GM21576 (cell line): Measurements from ENCODE around the gene EXOC3L4.

Source experiments
- ATAC-seq: cut with Tn5 transposase; IDR thresholded peaks from one replicate; pipeline ENCODE4 v1.9.1; 2021; ENCODE audit warnings: mild to moderate bottlenecking, moderate library complexity; ENCODE audit not compliant: unreplicated experiment

The EXOC3L4 gene

GRCh38 chr14:103070263-103070885 lies 24.2 kb upstream of the EXOC3L4 start:
- ATAC-seq = no peak

- ATAC-seq = no peak
Observed at GRCh38 chr14:103070971-103071542, 23.5 kb upstream of the EXOC3L4 start.

DNA sequence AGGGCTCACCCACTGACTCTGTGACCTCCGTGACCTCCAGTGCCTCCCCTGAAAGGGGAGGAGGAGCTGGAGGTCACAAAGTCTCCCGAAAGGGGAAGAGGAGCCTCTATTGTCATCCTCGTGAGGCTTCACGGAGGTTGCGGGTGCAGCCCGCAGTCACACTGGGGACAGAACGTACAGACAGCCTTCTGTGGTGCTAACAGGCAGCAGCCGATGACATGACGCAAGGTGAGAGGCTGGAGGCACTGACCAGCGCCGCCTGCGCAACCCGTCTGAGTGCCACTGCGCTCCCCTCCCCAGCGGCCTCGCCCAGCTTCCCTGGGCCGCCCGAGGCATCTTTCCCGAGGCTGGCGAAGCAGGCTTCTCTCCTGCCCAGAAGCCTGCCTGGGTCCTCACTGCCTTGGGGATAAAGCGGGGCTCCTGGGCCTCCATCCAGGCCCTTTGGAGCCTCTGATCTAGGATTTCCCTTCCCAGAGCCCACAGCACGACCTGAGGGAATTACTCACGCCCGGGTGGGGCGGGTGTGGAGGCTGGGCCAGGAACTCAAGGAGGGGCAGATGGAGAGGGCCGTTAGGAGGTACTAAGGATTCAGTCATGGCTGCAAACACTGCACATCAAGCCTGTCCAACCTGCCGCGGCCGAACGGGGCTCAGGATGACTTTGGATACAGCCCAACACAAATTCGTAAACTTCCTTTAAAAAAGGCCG lies 22.8 kb upstream of the EXOC3L4 start:
- ATAC-seq = no peak

GRCh38 chr14:103072595-103073366 lies 21.7 kb upstream of the EXOC3L4 start:
- ATAC-seq = no peak

- no peak for ATAC-seq
Observed at GRCh38 chr14:103073367-103073875, 21.1 kb upstream of the EXOC3L4 start.

GRCh38 chr14:103073876-103074728 lies 20.4 kb upstream of the EXOC3L4 start:
- no peak for ATAC-seq

DNA sequence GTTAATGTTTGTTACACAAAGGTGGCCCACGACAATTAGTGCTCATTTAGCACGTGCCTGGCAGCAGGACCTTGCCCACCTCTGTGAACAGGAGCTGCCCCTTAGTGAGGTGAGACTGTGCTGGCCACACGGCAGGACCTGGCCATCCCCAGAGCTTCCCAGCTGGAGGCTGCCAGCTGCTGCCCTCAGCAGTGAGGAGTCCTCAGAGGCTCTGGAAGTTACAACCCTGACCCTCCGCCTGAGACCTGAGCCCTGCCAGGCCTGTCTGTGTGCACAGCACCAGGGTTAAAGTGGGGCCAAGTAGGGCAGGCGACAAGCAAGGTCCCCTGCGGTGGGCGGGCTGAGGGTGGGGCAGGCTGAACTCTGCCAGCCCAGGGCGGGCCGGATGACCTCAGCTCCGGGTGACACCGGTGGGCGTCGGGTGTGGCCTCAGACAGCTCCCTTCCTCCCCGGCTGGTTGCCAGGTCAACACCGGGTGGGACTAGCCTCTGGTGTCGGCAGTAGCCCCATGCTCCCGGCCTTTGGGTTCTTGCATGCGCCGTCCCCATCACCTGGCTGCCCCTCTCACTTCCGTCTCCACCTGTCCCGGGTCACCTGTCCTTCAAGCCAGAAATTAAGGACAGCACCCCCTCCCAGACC lies 19.7 kb upstream of the EXOC3L4 start:
- ATAC-seq = no peak

DNA sequence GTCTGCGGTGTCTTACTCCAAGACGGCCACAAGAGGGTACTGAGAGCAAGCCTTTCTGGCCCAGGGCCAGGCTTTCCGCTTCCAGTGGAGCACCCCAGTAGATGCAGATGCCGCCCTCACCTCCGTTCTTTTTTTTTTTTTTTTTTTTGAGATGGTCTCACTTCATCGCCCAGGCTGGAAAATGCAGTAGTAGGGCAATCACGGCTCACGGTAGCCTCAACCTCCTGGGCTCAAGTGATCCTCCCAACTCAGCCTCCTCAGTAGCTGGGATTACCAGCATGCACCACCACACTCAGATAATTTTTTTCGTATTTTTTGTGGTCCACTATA lies 16.1 kb upstream of the EXOC3L4 start:
- peak; percentile 48 for ATAC-seq

DNA sequence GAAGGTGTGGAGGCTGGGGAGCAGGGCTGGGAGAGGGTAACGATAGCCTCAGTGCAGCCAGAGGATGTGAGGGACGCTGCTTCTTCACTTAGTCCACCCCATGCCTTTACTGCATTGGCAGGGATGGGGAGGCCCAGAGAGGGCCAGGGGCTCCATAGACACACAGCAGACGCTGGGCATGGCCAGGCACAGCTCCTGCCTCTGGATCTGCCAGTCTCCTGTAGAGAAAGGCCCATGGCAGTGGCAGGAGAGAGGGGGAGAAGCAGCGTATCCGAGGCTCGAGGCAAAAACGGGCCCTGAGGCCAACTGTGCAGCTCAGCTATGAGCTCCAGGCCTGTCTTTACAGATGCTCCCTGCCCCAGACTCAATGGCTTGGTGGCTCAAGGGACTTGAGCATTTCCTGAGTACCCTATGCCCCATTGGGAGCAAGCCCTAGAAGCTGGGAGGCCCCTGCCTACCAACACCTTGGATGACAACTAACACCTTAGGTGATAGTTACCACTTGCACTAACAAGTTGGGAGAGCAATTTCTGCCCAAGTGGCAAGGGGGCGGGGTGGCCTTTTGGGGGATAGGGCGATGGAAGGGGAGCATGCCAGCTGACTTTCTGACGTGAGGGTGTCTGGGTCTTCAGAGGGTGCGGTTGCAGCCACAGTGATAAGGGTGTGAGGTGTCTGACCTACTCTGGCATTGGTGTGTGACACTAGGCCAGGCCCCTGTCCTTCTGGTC lies 15.5 kb upstream of the EXOC3L4 start:
- no peak for ATAC-seq

DNA sequence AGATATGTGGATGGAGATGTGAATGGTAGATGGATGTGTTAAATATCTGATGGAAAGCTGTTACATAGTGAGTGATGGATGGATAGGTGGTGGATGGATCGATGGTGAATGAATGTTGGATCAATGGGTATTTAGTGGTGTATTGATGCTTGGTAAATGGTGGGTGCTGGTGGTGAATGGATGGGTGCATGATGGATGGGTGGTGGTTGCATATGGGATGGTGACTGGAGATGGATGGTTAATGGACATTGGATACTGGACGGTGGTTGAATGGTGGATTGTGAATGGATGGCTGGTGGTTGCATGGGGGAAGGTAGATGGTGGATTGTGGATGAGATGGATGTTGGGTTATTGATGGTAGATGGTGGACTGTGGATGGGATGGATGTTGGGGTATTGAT lies 12.6 kb upstream of the EXOC3L4 start:
- ATAC-seq = no peak

DNA sequence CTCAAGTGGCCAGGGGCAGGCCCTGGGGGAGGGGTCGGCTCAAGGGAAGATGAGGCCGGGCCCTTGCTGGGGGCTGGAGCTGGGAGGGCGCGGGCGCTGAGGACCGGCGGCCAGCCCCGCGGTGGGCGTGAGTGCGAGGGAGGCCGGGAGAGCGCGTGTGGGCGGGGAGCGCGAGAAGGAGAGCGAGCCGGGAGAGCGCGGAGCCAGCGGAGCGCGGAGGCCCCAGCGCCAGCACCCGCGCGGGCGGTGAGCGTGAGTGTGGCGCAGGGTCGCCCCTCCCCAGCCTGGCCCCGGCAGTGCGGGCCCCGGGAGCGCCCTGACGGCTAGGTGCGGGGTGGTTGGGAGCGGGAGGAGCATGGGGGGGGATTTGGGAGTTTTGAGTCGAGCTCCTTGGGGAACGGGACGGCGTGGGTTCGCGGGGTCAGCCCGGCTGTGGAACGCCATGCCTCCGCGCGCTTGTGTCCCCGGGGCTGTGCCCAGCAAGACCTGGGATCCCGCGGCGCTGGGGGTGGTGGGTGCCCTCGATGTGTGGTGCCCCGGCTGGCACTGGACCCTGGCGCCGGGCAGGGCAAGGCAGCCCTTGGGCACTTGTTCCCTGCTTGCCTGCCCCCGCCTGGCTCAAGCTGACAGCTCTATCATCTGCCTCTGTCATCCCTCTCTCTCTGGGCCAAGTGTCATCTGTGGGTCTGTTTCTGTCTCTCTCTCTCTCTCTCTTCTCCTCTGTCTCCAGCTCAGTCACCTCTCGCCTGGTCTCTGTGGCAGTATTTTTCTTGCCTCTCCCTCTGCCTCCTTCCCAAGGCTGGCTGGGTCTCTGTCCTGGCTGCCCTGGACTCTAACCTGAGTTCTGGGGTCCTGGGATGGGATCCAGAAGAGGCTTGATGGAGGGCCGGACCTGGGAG lies 10.3 kb upstream of the EXOC3L4 start, which contains the start of gene LBHD2:
Gene LBHD2, plus strand, starts transcription at position 190 of the 899 bp plus-strand sequence. CDS start 1,803 bp downstream, outside the sequence.
- ATAC-seq = no peak

- no peak for ATAC-seq
Observed at GRCh38 chr14:103085106-103086091, 9.1 kb upstream of the EXOC3L4 start.

DNA sequence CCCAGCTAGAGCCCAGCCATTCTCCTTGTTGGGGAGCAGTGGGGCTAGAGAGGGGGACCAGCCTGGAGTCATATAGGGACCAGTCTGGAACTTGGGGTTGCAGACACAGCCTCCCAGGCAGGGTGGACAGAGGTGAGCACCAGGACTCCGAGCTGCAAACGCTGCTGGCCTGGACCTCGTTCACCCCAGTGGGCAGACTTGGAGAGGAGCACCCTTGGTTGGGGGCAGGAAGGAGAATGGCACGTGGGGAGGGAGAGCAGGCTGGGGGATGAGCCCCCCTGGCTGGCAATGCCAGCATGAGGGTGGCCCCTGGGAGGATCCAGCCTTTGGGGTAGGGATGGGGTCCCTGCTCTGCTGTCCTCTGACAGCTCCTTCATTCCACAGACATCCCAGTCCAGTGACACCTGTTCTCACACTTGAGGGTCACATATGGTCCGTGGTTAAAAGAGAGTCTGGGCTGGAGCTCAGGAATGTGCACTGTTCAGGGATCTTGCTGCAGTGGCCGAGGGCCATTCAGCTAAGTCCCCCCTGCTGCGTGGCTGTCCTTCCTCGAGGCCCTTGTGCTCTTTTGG lies 7.7 kb upstream of the EXOC3L4 start:
- no peak for ATAC-seq

- no peak for ATAC-seq
Observed at GRCh38 chr14:103087343-103087835, 7.1 kb upstream of the EXOC3L4 start.

- ATAC-seq = no peak
Observed at GRCh38 chr14:103088921-103089320, 5.6 kb upstream of the EXOC3L4 start.
